Measurements from ENCODE around the gene ACTL9. TPM values are rescaled to one million over a fixed set of nuclear protein-coding genes. Genes with fewer than 3 reads are reported as not detected.
A peak's percentile ranks its signal among the peaks of the same experiment; 100 is the strongest.

The ACTL9 gene
- total and polyA plus RNA-seq, 5 donors: not detected

- 36% methylated on average over 5 of the region's 5 CpGs for WGBS
- ATAC-seq: no peak
- no peaks in the 10 kb centered on the region for H3K4me1 ChIP-seq (ENCODE audit: control insufficient read depth, insufficient read depth, low read length)
- no peak overlapping the region for H3K27ac ChIP-seq (ENCODE audit: low read length)
- DNase-seq: no peak
- no peaks in the 10 kb centered on the region for H3K9me3 ChIP-seq (ENCODE audit: control insufficient read depth, low read length)
- H3K4me3 ChIP-seq (ENCODE audit: low read length): no peak overlapping the region
- H3K27me3 ChIP-seq (ENCODE audit: control insufficient read depth, insufficient read depth): no peaks in the 10 kb centered on the region
- intact Hi-C loops (cut with DNase I): no loop called here
These were observed 3.8 kb upstream of the ACTL9 start for GRCh38 chr19:8702350-8702749.

GRCh38 chr19:8700956-8701355 lies 2.4 kb upstream of the ACTL9 start:
- 75% methylated on average over 2 of the region's 2 CpGs for WGBS

GRCh38 chr19:8699908-8700307 lies 1.3 kb upstream of the ACTL9 start:
- no peak overlapping the region for H3K27ac ChIP-seq (ENCODE audit: low read length)
- ATAC-seq (no peak), DNase-seq (no peak)
- no peaks in the 10 kb centered on the region for H3K4me1 ChIP-seq (ENCODE audit: control insufficient read depth, insufficient read depth, low read length)
- intact Hi-C loops (cut with DNase I): no loop called here
- no peaks in the 10 kb centered on the region for H3K9me3 ChIP-seq (ENCODE audit: control insufficient read depth, low read length)
- no peaks in the 10 kb centered on the region for H3K27me3 ChIP-seq (ENCODE audit: control insufficient read depth, insufficient read depth)
- no peak overlapping the region for H3K4me3 ChIP-seq (ENCODE audit: low read length)

More at GRCh38 chr19:8700956-8701355, 2.4 kb upstream of the ACTL9 start:
- no peak overlapping the region for H3K27ac ChIP-seq (ENCODE audit: low read length)
- intact Hi-C loops (cut with DNase I): no loop called here
- no peak overlapping the region for H3K4me3 ChIP-seq (ENCODE audit: low read length)
- ATAC-seq (no peak), DNase-seq (no peak)
- no peaks in the 10 kb centered on the region for H3K27me3 ChIP-seq (ENCODE audit: control insufficient read depth, insufficient read depth)
- H3K9me3 ChIP-seq (ENCODE audit: control insufficient read depth, low read length): no peaks in the 10 kb centered on the region
- no peaks in the 10 kb centered on the region for H3K4me1 ChIP-seq (ENCODE audit: control insufficient read depth, insufficient read depth, low read length)

- Histone ChIP-seq H3K27me3 (ENCODE audit: control insufficient read depth, insufficient read depth) (no peaks in the 10 kb centered on the region), H3K9me3 (ENCODE audit: control insufficient read depth, low read length) (no peaks in the 10 kb centered on the region), H3K4me1 (ENCODE audit: control insufficient read depth, insufficient read depth, low read length) (no peaks in the 10 kb centered on the region), H3K27ac (ENCODE audit: low read length) (no peak overlapping the region), H3K4me3 (ENCODE audit: low read length) (no peak overlapping the region)
- no peak for ATAC-seq
- intact Hi-C loops (cut with DNase I): no loop called here
- peak in 1 of 3 donors; percentile 17 for DNase-seq
- 66% methylated on average over 60 of the region's 60 CpGs for WGBS
These were observed 743 bp downstream of the ACTL9 start for GRCh38 chr19:8697671-8698432.

GRCh38 chr19:8696993-8697392 lies 1.6 kb downstream of the ACTL9 start:
- H3K27me3 ChIP-seq (ENCODE audit: control insufficient read depth, insufficient read depth): no peaks in the 10 kb centered on the region
- H3K4me1 ChIP-seq (ENCODE audit: control insufficient read depth, insufficient read depth, low read length): no peaks in the 10 kb centered on the region
- H3K27ac ChIP-seq (ENCODE audit: low read length): no peak overlapping the region
- no peak for DNase-seq
- H3K4me3 ChIP-seq (ENCODE audit: low read length): no peak overlapping the region
- intact Hi-C loops (cut with DNase I): no loop called here
- WGBS: 53% methylated on average over 1 of the region's 1 CpG
- no peak for ATAC-seq
- no peaks in the 10 kb centered on the region for H3K9me3 ChIP-seq (ENCODE audit: control insufficient read depth, low read length)

GRCh38 chr19:8695911-8696310 lies 2.7 kb downstream of the ACTL9 start:
- no peak overlapping the region for H3K4me3 ChIP-seq (ENCODE audit: low read length)
- no peaks in the 10 kb centered on the region for H3K4me1 ChIP-seq (ENCODE audit: control insufficient read depth, insufficient read depth, low read length)
- no peaks in the 10 kb centered on the region for H3K27me3 ChIP-seq (ENCODE audit: control insufficient read depth, insufficient read depth)
- no peak for DNase-seq
- ATAC-seq: no peak
- no peak overlapping the region for H3K27ac ChIP-seq (ENCODE audit: low read length)
- intact Hi-C loops (cut with DNase I): no loop called here
- H3K9me3 ChIP-seq (ENCODE audit: control insufficient read depth, low read length): no peaks in the 10 kb centered on the region
- 74% methylated on average over 6 of the region's 6 CpGs for WGBS

GRCh38 chr19:8695501-8695900 lies 3.1 kb downstream of the ACTL9 start:
- WGBS: 63% methylated on average over 6 of the region's 6 CpGs
- intact Hi-C loops (cut with DNase I): no loop called here
- DNase-seq: no peak
- Histone ChIP-seq H3K27me3 (ENCODE audit: control insufficient read depth, insufficient read depth) (no peaks in the 10 kb centered on the region), H3K27ac (ENCODE audit: low read length) (no peak overlapping the region), H3K9me3 (ENCODE audit: control insufficient read depth, low read length) (no peaks in the 10 kb centered on the region), H3K4me3 (ENCODE audit: low read length) (no peak overlapping the region), H3K4me1 (ENCODE audit: control insufficient read depth, insufficient read depth, low read length) (no peaks in the 10 kb centered on the region)
- no peak for ATAC-seq

- 41% methylated on average over 5 of the region's 5 CpGs for WGBS
These were observed 7.6 kb downstream of the ACTL9 start for GRCh38 chr19:8690753-8691539.

GRCh38 chr19:8688930-8689329 lies 9.7 kb downstream of the ACTL9 start:
- no peak for ATAC-seq
- Histone ChIP-seq H3K4me3 (ENCODE audit: low read length) (no peak overlapping the region), H3K4me1 (ENCODE audit: control insufficient read depth, insufficient read depth, low read length) (no peaks in the 10 kb centered on the region), H3K27me3 (ENCODE audit: control insufficient read depth, insufficient read depth) (no peaks in the 10 kb centered on the region), H3K9me3 (ENCODE audit: control insufficient read depth, low read length) (no peaks in the 10 kb centered on the region), H3K27ac (ENCODE audit: low read length) (no peak overlapping the region)
- intact Hi-C loops (cut with DNase I): no loop called here
- 93% methylated on average over 15 of the region's 15 CpGs for WGBS
- no peak for DNase-seq

More at GRCh38 chr19:8690753-8691539, 7.6 kb downstream of the ACTL9 start:
- no peak overlapping the region for H3K27ac ChIP-seq (ENCODE audit: low read length)
- H3K27me3 ChIP-seq (ENCODE audit: control insufficient read depth, insufficient read depth): no peaks in the 10 kb centered on the region
- intact Hi-C loops (cut with DNase I): no loop called here
- ATAC-seq: no peak
- H3K4me3 ChIP-seq (ENCODE audit: low read length): no peak overlapping the region
- DNase-seq: no peak
- no peaks in the 10 kb centered on the region for H3K4me1 ChIP-seq (ENCODE audit: control insufficient read depth, insufficient read depth, low read length)
- H3K9me3 ChIP-seq (ENCODE audit: control insufficient read depth, low read length): no peaks in the 10 kb centered on the region

GRCh38 chr19:8686549-8686948 lies 12.0 kb downstream of the ACTL9 start:
- Histone ChIP-seq H3K27me3 (ENCODE audit: control insufficient read depth, insufficient read depth) (no peaks in the 10 kb centered on the region), H3K4me3 (ENCODE audit: low read length) (no peak overlapping the region)

GRCh38 chr19:8684001-8684902 lies 14.3 kb downstream of the ACTL9 start:
- H3K9me3 ChIP-seq (ENCODE audit: control insufficient read depth, low read length): no peaks in the 10 kb centered on the region

More at GRCh38 chr19:8686549-8686948, 12.0 kb downstream of the ACTL9 start:
- DNase-seq: no peak
- 52% methylated on average over 5 of the region's 5 CpGs for WGBS
- H3K9me3 ChIP-seq (ENCODE audit: control insufficient read depth, low read length): no peaks in the 10 kb centered on the region
- intact Hi-C loops (cut with DNase I): no loop called here
- H3K27ac ChIP-seq (ENCODE audit: low read length): no peak overlapping the region
- ATAC-seq: no peak
- no peaks in the 10 kb centered on the region for H3K4me1 ChIP-seq (ENCODE audit: control insufficient read depth, insufficient read depth, low read length)

More at GRCh38 chr19:8684001-8684902, 14.3 kb downstream of the ACTL9 start:
- no peak for DNase-seq
- H3K4me1 ChIP-seq (ENCODE audit: control insufficient read depth, insufficient read depth, low read length): no peaks in the 10 kb centered on the region
- intact Hi-C loops (cut with DNase I): no loop called here
- WGBS: 71% methylated on average over 21 of the region's 21 CpGs
- no peak overlapping the region for H3K27ac ChIP-seq (ENCODE audit: low read length)
- no peaks in the 10 kb centered on the region for H3K27me3 ChIP-seq (ENCODE audit: control insufficient read depth, insufficient read depth)
- no peak for ATAC-seq
- H3K4me3 ChIP-seq (ENCODE audit: low read length): no peak overlapping the region
